ENCODE data around the gene TLN1.

TLN1 gene

DNA sequence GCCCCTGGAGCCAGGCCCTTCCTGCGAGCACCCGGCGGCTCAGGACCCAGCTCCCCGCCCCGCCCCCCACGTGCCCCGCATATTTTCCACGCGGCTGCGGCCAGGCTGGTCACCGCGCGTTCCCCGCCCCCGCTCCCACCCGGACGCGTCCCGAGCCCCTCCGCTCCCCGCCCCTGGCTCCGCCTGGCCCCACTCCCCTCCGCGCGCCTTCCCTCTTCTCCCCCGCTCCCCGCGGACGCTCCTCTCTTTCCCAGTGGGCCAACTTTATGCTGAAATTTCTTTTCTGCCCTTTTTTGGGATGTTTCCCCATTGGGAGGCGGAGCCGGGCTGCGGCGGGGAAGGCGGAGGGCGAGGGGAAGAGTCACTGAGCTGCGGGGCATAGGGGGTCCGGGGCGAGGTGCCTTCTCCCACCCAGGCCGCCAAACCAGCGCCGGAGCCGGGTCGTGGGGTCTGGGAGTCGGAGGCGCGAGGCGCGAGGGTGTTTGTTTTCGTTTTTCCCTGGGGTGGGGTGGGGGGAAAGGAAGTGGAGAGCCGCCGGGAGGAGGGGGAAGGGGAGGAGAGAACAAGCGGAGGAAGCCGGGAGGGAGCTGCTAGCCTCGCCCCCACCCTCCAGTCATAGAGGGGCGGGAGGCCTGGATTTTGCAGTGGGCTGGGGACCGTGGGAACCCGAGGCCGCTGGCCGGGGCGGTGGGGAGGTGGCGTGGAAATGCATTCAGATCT is 41.2 kb downstream of the TLN1 start:
- Histone ChIP-seq H3K4me3 (peak overlapping the region; percentile 52 to 77 (median 60)), H3K27ac (peak overlapping the region in 20 of 21 experiments; percentile 68 to 96 (median 87))

DNA sequence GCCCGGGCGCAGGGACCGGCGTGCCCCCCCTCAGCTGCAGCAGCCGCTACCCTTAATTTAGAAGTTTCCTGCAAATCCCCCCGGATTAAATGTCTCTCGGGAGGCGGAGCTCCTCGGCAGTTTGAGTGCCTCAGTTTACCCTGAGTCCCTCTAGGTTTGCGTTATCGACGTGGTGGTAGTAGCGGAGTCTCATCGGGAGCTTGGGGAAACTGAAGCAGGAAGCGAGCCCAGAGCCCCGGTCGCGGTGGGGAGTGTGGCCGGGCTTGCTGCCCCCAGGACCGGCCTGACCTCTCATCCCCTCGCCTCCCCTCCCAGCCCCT is 41.7 kb downstream of the TLN1 start:
- peak overlapping the region in 20 of 21 experiments; percentile 68 to 96 (median 87) for H3K27ac ChIP-seq
- H3K4me3 ChIP-seq, result peak overlapping the region; percentile 52 to 77 (median 60)

DNA sequence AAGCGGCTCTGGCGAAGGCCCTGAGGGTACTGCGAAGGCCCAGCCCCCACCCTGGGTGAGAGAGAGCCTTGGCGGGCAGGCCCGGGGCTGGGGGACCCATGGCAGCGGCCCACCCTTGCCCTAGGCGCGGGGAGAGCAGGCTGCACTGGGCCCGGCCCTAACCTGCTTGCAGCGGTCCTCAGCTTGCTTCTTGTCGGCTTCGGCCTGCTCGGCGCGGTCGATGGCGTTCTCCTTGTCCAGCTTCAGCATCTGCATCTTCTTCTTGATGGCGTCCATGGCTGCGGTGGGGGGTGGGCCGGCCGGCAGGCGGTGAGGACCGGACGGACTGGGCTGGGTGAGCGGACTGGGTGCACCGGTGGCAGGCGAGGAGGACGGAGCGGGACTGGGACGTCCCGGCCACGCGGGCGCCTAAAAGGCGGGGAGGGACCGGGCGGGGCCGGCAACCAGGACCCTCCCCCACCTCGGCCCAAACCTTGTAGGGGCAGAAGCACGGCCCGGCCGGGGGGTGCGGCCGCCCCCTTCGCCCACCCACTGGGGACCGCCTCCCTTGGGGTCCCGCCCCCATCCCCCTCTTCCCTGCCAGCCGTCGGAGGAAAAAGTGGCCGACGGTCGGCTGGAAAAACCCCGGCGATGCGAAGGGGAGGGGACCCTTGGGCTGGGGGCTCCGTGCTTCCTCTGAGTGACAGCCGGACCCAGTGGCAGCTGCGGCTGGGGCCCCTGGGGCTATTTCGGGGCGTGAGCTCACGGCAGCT is 42.3 kb downstream of the TLN1 start, which contains the start of gene TPM2:
TPM2 (minus strand) TSS at position 384 of the 752 bp plus-strand sequence; CDS start at position 276, 108 bp downstream.
- Histone ChIP-seq H3K4me3 (peak within 1 kb of the TSS; percentile 52 to 77 (median 60)), H3K27ac (peak within 1 kb of the TSS in 20 of 21 experiments; percentile 68 to 96 (median 87))

DNA sequence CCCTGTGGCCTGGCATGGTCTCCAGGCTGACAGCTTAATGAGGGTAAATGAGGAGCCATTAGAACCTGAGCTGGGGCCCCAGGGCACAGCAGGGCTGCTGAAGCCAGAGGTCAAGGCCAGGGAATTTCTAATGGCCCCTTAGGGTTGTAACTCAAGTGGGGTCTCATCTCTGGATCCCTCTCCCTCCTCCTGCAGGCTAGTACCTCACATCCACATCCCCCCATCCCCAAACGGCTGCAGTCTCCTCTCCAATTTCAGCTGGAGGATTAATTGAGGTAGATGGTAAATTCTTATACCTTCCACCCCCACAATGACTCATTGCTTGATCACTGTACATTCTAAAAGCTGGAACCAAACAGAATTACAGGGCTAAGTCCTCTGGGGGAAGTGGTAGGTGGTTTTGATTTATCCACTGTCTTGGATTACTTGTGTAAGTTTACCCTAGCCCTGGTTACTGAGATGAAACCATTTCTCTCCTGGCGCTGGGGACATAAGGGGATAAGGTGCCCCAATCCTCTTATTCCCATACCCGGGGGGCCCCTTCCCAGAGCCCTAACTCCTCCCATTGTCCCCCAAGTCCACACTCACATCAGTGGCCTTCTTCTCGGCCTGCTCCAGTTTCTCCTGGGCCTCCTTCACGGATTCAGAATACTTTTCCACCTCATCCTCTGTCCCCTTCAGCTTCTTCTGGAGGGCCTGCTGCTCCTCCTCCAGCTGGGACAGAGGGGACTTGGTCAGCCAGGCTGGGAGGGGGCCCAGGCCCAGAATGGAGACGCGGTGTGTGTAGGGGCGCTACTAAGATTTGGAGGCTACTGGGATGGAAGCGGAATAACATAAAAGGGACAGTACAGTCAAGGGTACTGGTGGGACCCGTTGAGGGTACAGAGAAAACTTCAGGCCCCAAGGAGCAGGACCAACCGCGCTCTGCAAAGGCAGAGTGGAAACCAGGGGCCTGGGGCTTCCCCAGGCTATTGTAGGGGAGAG is 43.1 kb downstream of the TLN1 start:
- Histone ChIP-seq H3K27ac (peak overlapping the region in 19 of 21 experiments; percentile 28 to 96 (median 87)), H3K4me3 (peak overlapping the region; percentile 52 to 77 (median 60))

GRCh38 chr9:35687972-35688557 is 43.9 kb downstream of the TLN1 start:
- Histone ChIP-seq H3K27ac (peak overlapping the region in 6 of 21 experiments; percentile 20 to 89 (median 24)), H3K4me3 (peak overlapping the region in 1 of 7 experiments; percentile 52)

GRCh38 chr9:35687306-35687705 is 44.7 kb downstream of the TLN1 start:
- Histone ChIP-seq H3K27ac (no peak overlapping the region), H3K4me3 (no peak overlapping the region)

GRCh38 chr9:35686222-35687203 is 45.5 kb downstream of the TLN1 start:
- no peak overlapping the region for H3K27ac ChIP-seq
- H3K4me3 ChIP-seq, result no peak overlapping the region

DNA sequence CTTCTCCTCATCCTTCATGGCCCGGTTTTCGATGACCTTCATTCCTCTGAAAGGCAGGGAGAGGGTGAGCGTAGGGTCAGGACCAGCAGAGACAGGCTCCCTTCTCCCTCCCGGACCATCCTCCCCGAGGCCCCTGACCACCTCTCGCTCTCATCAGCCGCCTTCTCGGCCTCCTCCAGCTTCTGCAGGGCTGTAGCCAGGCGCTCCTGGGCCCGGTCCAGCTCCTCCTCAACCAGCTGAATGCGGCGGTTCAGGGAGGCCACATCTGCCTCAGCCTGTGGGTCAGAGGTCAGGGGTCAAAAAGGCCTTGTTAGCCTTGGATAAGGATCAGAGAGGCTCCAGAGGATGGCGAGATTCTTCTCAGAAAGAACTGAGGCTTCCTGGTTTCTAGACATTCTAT is 46.5 kb downstream of the TLN1 start:
- H3K4me3 ChIP-seq, result no peak overlapping the region
- H3K27ac ChIP-seq, result no peak overlapping the region

DNA sequence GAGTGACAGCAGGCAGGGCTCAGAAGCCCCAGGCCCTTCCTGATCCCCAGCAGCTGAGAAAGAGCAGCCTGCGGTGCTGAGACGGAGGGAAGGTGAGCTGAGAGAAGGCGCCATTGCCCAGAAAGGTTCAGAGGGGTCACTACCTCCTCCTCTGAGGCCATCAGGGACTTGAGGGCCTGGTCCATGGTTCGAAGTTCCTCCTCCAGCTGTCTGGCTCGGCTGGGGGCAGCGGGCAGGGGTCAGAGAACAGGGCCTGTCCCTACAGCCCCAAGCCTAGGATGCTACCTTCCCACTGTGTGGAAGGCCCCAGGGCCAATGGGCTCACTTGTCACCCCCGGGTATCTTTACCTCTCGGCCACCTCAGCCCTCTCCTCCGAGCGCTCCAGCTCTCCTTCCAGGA is 47.1 kb downstream of the TLN1 start:
- Histone ChIP-seq H3K27ac (no peak overlapping the region), H3K4me3 (no peak overlapping the region)

GRCh38 chr9:35683323-35683722 is 48.7 kb downstream of the TLN1 start:
- Histone ChIP-seq H3K27ac (no peak overlapping the region), H3K4me3 (no peak overlapping the region)

DNA sequence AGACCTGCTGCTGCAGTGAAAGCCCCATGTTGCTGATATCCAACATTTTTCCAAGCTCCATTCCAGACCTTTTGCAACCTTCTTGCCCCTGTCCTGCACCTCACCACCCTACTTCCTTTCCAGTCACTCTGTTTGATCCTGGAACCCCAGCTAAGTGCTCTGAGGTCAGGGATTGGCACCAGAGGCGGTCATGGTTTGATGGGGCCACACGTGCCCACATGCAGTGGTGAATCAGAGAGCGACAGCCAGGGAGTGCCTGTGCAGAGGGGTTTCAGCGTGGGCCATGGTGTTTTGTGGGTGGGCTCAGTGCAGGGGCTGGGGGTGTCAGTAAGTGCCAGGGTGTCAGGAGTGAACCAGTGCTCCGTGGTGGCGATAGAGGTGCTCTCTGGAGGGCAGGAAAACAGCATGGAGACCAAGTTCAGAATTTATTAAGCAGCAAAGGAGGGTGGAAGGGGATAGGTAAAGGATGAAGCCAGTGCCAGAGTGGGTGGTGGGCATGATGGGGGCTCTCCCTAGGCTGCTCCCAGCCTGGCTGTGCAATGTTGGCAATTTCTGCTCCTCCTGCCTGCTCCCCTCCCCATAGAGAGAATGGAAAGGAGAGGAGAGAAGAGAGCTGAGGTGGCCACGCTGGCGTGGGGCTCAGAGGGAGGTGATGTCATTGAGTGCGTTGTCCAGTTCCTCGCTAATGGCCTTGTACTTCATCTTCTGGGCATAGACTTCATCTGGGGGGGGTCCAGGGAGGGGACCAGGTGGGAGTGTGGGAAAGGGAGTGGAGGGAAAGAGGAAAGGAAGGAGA is 49.3 kb downstream of the TLN1 start:
- no peak overlapping the region for H3K4me3 ChIP-seq
- H3K27ac ChIP-seq, result no peak overlapping the region

DNA sequence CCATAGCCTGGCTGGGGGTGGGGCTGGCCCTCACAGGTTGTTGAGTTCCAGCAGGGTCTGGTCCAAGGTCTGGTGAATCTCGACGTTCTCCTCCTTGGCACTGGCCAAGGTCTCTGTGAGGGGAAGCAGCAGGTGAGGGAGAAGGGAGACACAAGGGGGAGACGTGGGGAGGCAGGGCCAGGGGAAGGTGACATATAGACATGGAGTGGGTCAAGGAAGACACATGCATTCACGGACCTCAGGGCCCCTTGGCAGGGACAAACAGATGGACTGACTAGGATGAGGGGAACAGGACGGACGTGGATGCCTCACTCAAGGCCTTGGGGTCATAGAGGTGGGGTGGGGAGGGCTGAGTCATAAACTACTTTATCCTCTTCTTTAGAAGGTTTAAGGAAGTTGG is 49.9 kb downstream of the TLN1 start:
- no peak overlapping the region for H3K27ac ChIP-seq
- no peak overlapping the region for H3K4me3 ChIP-seq

GRCh38 chr9:35681341-35682002 is 50.5 kb downstream of the TLN1 start:
- Histone ChIP-seq H3K27ac (no peak overlapping the region), H3K4me3 (no peak overlapping the region)

- H3K27ac ChIP-seq, result no peak overlapping the region
Observed at GRCh38 chr9:35680331-35681105, 51.5 kb downstream of the TLN1 start.

DNA sequence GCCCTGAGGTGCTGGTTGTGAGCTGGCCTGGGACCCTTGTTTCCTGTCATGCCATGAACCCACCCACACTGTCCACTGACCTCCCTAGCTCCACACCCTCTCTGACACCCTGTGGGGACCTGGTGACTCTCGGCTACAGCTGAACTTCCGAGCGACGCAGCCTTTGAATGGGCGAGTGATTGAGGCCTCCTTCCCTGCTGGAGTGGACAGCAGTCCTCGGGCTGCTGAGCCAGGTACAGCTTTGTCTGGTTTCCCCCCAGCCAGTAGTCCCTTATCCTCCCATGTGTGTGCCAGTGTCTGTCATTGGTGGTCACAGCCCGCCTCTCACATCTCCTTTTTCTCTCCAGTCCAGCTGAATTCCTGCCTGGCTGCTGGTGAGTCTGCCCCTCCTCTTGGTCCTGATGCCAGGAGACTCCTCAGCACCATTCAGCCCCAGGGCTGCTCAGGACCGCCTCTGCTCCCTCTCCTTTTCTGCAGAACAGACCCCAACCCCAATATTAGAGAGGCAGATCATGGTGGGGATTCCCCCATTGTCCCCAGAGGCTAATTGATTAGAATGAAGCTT is 52.1 kb downstream of the TLN1 start:
- no peak overlapping the region for H3K27ac ChIP-seq

More at GRCh38 chr9:35680331-35681105, 51.5 kb downstream of the TLN1 start:
- no peak overlapping the region for H3K4me3 ChIP-seq

DNA sequence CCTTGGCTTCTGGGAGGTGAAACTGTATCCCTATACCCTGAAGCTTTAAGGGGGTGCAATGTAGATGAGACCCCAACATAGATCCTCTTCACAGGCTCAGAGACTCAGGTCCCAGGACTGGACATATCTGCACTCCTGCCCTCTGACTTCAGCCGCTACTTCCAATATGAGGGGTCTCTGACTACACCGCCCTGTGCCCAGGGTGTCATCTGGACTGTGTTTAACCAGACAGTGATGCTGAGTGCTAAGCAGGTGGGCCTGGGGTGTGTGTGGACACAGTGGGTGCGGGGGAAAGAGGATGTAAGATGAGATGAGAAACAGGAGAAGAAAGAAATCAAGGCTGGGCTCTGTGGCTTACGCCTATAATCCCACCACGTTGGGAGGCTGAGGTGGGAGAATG is 52.9 kb downstream of the TLN1 start:
- Histone ChIP-seq H3K4me3 (no peak overlapping the region), H3K27ac (no peak overlapping the region)

More for the DNA sequence above, 52.1 kb downstream of the TLN1 start:
- no peak overlapping the region for H3K4me3 ChIP-seq
